ENCODE data around the gene ANO10.

DNA sequence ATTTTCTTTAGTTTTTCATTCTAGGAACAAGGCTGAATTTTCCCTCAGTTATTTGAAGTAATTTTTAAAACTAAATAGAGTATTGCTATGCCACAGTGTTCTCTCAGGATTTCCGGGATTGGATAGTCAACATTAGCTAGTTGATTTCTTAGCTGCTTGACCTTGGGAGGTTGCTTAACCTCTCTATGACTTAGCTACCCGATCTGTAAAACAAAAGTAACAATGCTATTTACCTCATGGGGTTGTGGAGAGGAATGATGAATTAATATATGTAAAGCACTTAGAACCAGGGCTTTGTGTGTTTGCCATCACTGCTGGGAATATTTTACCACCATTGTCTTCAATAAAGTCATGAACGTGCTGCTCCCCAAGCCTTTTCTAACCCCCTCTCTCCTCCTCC, 278.0 kb downstream of the ANO10 start:
- TF ChIP-seq EZH2 (IDR thresholded peaks at IDR 0.05; ENCODE audit: borderline replicate concordance, low read depth, low read length, poor library complexity, severe bottlenecking), result no peak
- TF ChIP-seq, protein P1, sequence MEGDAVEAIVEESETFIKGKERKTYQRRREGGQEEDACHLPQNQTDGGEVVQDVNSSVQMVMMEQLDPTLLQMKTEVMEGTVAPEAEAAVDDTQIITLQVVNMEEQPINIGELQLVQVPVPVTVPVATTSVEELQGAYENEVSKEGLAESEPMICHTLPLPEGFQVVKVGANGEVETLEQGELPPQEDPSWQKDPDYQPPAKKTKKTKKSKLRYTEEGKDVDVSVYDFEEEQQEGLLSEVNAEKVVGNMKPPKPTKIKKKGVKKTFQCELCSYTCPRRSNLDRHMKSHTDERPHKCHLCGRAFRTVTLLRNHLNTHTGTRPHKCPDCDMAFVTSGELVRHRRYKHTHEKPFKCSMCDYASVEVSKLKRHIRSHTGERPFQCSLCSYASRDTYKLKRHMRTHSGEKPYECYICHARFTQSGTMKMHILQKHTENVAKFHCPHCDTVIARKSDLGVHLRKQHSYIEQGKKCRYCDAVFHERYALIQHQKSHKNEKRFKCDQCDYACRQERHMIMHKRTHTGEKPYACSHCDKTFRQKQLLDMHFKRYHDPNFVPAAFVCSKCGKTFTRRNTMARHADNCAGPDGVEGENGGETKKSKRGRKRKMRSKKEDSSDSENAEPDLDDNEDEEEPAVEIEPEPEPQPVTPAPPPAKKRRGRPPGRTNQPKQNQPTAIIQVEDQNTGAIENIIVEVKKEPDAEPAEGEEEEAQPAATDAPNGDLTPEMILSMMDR (conservative IDR thresholded peaks at IDR 0.05; ENCODE audit: low read depth, low read length), result no peak
